ENCODE measurements around the gene DMAC2L.

DNA sequence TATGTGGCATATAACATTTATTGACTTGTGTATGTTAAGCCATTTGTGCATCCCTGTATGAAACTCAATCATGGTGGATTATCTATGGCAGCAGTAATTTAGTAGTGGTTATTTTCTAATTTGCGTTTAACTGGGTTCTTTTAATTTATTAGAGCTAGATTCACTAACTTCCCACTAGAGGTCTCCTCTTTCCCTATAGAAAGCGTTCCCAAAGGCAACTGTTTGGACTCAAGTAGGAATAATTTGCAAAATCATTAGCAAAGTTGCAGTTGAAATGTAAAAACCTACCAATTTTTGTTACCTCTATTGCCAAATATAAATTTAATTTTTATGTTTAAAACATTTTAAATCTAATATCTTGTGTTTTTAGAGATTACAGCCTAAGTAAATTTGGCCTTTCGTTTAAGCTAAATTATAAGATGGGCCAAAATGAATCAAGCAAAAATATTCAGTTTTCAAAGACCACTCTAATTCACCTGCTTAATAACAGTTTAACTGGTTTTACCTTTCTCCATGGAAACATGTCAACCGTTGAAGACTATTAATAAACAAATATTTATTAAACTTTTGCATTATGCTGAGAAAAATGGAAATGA is 6.0 kb downstream of the DMAC2L start:
- TF ChIP-seq CTCF (conservative IDR thresholded peaks at IDR 0.05; ENCODE audit: low read length) (peak; percentile 75), EZH2phosphoT487 (IDR thresholded peaks at IDR 0.05; ENCODE audit: borderline replicate concordance, low read depth, low read length) (no peak)
